ENCODE data around the gene NKAIN4.

NKAIN4 gene

DNA sequence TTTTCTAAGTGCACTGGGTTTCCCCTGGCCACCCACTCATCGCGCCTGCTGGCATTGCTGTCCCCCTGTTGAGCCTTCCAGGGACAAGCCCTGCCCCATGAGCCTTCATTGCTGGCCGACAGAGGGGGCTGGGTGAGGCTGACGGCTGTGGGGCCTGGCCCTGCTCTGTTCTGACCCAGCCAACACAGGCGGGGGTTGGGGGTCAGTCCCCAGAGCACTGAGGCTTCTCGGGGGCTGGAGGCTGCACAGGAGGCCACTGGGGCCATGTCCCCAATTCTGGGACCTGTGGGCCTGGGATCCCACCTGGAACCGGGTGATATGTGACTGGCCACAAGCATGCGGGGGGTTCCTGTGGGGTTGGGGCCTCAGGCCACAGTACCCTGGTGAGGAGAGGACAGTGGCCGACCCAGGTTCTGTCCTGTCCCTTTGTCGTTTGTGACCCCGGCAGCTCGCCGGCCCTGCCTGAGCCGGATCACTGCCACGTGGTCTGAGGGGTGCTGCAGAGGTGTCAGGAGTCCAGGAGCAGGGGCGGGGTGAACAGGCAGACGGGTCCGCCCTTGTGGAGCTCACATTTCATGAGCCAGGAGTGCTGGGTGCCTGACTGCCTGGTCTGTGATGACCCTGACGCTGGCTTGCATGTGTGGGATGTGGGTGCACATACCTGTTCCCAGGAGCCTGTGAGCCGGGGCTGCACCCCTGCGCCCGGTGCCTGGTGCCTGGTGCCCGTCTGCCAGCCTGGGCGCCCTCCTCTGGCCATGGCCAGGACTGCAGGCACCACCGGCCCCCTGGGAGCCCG is 36.6 kb upstream of the NKAIN4 start:
- TF ChIP-seq, protein P1, sequence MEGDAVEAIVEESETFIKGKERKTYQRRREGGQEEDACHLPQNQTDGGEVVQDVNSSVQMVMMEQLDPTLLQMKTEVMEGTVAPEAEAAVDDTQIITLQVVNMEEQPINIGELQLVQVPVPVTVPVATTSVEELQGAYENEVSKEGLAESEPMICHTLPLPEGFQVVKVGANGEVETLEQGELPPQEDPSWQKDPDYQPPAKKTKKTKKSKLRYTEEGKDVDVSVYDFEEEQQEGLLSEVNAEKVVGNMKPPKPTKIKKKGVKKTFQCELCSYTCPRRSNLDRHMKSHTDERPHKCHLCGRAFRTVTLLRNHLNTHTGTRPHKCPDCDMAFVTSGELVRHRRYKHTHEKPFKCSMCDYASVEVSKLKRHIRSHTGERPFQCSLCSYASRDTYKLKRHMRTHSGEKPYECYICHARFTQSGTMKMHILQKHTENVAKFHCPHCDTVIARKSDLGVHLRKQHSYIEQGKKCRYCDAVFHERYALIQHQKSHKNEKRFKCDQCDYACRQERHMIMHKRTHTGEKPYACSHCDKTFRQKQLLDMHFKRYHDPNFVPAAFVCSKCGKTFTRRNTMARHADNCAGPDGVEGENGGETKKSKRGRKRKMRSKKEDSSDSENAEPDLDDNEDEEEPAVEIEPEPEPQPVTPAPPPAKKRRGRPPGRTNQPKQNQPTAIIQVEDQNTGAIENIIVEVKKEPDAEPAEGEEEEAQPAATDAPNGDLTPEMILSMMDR (IDR thresholded peaks at IDR 0.05; ENCODE audit: unreplicated experiment in 3 of 3), result peak; percentile 65 to 71 (median 66)
- Mint-ChIP-seq H3K27ac (no peak overlapping the region), H3K27me3 (ENCODE audit: low read depth) (peaks cover 14% of the 10 kb centered on the region), H3K36me3 (ENCODE audit: low read depth) (peaks cover 3% of the 10 kb centered on the region), H3K4me3 (no peak overlapping the region), H3K4me1 (peaks cover 8% of the 10 kb centered on the region), H3K9me3 (no peaks in the 10 kb centered on the region)

DNA sequence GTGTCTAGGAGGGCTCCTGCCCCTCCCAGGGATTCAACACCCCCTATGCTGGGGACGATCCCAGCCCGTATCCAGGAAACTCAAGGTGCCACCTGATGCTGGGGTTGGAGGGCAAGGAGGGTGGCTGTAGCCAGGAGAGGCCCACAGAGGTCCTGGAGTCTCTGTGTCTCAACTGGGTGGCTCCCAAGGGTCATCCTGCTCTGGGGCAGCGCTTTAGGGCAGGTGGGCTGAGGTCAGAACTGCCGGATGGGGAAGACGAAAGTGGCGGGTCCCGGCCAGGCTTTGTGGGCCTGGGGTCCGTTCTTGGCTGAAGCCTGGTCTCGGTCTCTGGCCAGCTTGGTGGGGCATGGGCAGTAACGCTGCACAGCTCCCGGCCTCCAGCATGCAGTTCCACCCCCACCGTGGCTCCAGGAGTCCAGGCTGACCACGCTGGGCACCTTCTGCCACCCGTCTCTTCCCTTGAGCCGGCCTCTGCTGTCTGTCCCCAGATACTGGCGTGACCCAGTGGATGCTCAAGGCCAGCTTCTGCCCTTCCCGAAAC is 35.9 kb upstream of the NKAIN4 start:
- H3K9me3 Mint-ChIP-seq, result no peaks in the 10 kb centered on the region

GRCh38 chr20:63289311-63290135 is 35.3 kb upstream of the NKAIN4 start:
- Mint-ChIP-seq H3K4me3 (no peak overlapping the region), H3K27me3 (ENCODE audit: low read depth) (peaks cover 4% of the 10 kb centered on the region), H3K9me3 (no peaks in the 10 kb centered on the region), H3K4me1 (no peaks in the 10 kb centered on the region), H3K27ac (no peak overlapping the region), H3K36me3 (ENCODE audit: low read depth) (peaks cover 3% of the 10 kb centered on the region)
- TF ChIP-seq, protein P1 (IDR thresholded peaks at IDR 0.05; ENCODE audit: unreplicated experiment in 3 of 3), result no peak

More for the DNA sequence above, 35.9 kb upstream of the NKAIN4 start:
- Mint-ChIP-seq H3K4me1 (peaks cover 4% of the 10 kb centered on the region), H3K4me3 (no peak overlapping the region), H3K36me3 (ENCODE audit: low read depth) (peaks cover 3% of the 10 kb centered on the region), H3K27ac (no peak overlapping the region), H3K27me3 (ENCODE audit: low read depth) (peaks cover 10% of the 10 kb centered on the region)
- TF ChIP-seq, protein P1 (IDR thresholded peaks at IDR 0.05; ENCODE audit: unreplicated experiment in 3 of 3), result no peak

DNA sequence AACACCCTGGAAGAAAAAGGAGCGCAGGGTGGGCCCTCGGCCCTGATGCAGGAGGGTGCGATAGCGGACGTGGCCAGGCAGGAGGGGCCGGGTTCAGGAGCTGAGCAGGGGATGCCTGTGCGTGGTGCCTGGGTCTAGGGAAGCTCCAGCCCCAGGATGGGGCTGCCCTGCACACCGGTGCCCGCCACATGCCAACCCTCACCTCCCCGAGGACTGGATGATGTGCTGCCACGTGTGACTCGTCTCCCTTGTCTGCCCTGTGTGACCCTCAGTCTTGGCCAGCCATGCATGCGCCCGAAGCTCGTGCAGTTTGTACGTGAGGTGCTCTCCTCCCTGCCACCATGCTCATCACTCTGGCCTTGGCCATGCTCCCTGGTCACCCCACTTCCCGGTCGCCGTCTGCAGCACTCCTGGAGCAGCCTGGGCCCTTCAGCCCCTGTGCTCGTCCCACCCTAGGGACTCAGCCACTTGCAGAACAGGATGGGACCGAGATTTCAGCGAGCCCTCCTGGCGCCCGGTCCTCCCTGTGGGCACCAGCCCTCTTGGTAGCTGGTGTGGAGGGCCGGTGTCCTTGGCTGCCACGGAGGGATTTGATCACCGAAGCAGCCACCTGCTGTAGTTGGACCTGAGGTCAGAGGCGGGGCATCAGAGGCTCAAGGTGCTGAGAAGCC is 34.5 kb upstream of the NKAIN4 start:
- TF ChIP-seq, protein P1 (IDR thresholded peaks at IDR 0.05; ENCODE audit: unreplicated experiment in 3 of 3), result no peak
- no peak overlapping the region for H3K27ac Mint-ChIP-seq
- H3K9me3 Mint-ChIP-seq, result no peaks in the 10 kb centered on the region
- H3K4me3 Mint-ChIP-seq, result no peak overlapping the region
- peaks cover 4% of the 10 kb centered on the region for H3K27me3 Mint-ChIP-seq (ENCODE audit: low read depth)
- peaks cover 6% of the 10 kb centered on the region for H3K36me3 Mint-ChIP-seq (ENCODE audit: low read depth)
- H3K4me1 Mint-ChIP-seq, result no peaks in the 10 kb centered on the region

DNA sequence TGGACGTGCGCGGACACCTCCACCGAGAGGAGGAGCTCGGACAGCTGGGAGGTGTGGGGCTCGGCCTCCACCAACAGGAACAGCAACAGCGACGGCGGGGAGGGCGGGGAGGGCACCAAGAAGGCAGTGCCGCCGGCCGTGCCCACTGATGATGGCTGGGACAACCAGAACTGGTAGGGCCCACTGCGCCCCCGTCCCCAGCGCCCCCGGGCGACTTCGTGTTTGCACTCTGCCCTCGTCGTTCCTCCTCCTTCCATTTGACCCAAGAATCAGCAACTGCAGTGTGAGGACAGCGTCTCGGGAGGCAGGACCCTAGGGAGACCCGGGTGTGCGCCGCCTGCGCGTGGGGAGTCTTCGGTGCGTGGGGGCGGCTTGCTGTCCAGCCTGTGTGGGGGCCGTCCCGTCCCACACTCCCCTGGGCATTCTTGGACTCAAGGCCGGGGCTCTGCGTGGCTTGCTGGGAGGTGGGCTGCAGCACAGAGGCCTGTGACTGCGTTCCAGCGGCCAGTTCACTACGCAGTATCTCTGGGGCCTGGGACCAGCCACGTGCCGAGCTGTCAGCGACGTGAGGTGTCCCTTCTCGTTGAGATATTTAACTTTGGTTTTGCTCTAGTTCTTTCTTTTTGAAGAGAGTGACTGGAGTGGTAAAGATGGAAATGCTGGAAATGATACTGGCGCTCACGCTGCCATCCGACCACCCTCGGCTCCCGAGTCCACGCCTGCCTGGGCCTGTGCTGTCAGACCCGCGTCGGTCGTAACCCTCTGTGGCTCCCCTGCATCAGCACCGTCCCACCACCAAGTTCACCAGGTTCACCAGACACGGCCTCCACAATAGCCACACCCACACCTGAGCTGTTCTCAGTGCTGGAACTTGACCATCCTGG is 33.7 kb upstream of the NKAIN4 start:
- Mint-ChIP-seq H3K36me3 (ENCODE audit: low read depth) (peaks cover 7% of the 10 kb centered on the region), H3K9me3 (no peaks in the 10 kb centered on the region), H3K4me1 (no peaks in the 10 kb centered on the region), H3K27me3 (ENCODE audit: low read depth) (peaks cover 4% of the 10 kb centered on the region), H3K27ac (no peak overlapping the region), H3K4me3 (no peak overlapping the region)
- TF ChIP-seq, protein P1 (IDR thresholded peaks at IDR 0.05; ENCODE audit: unreplicated experiment in 3 of 3), result no peak
